Panc1 (cell line): ENCODE results near the gene CXCR6. TPM values are rescaled to one million over a fixed set of nuclear protein-coding genes. Genes with fewer than 3 reads are reported as not detected.

Experiments
- ATAC-seq: fragments of 200-7000 bp; cut with Tn5 transposase; 2 replicates; pipeline ENCODE4 v1.9.1; 2020; ENCODE audit warnings: mild to moderate bottlenecking, moderate library complexity
- BruUV-seq: library from RNA; stranded (reverse); fragments of 400-500 nt; replicated peaks from 2 replicates; lab custom pipeline; 2021; lab: Mats Ljungman, UMichigan
- CTCF ChIA-PET: fragments of 300-600 bp; sonication (Branson Sonifier 250); formaldehyde crosslinking; loops from one replicate; lab custom pipeline; 2022; ENCODE audit warnings: antibody characterized with exemption; lab: Charles Lee
- POLR2A ChIA-PET: fragments of 300-600 bp; sonication (Branson Sonifier 250); formaldehyde crosslinking; loops from one replicate; lab custom pipeline; 2022; ENCODE audit warnings: antibody characterized with exemption; lab: Charles Lee
- DNase-seq: peaks from one replicate; pipeline ENCODE4 v3.0.0-alpha.2; 2010; ENCODE audit warnings: low read depth, low spot score
- H3K27ac ChIP-seq: 2 replicates; pipeline ENCODE4 v1.5.1; 2011; ENCODE audit warnings: mild to moderate bottlenecking, low read length, inconsistent platforms
- H3K27me3 ChIP-seq: fragments of 200-500 bp; sonication (Bioruptor generic); 2 replicates; pipeline ENCODE4 v1.6.0; 2014; ENCODE audit warnings: low read length, inconsistent platforms; ENCODE audit not compliant: control insufficient read depth, insufficient read depth
- H3K36me3 ChIP-seq: fragments of 200-500 bp; sonication (Bioruptor generic); 2 replicates; pipeline ENCODE4 v1.5.1; 2014; ENCODE audit warnings: inconsistent platforms, mild to moderate bottlenecking, low read length, moderate library complexity; ENCODE audit not compliant: control insufficient read depth, insufficient read depth
- H3K4me1 ChIP-seq: 2 replicates; pipeline ENCODE4 v1.5.1; 2011; ENCODE audit warnings: inconsistent platforms, mild to moderate bottlenecking, low read length, moderate library complexity; ENCODE audit not compliant: control insufficient read depth, insufficient read depth
- H3K4me3 ChIP-seq, 2 experiments: 2 replicates each; pipeline ENCODE4 v1.5.1; 2011 to 2012; ENCODE audit warnings: low read depth in 2 of 2, low read length in 2 of 2, mild to moderate bottlenecking in 2 of 2, inconsistent platforms in 1 of 2, moderate library complexity in 1 of 2
- H3K9me3 ChIP-seq: fragments of 200-500 bp; sonication (Bioruptor generic); 2 replicates; pipeline ENCODE4 v1.5.1; 2014; ENCODE audit warnings: low read depth, mild to moderate bottlenecking, inconsistent platforms, low read length, moderate library complexity; ENCODE audit not compliant: control insufficient read depth, insufficient read depth
- POLR2AphosphoS5 ChIP-seq: IDR thresholded peaks from 2 replicates; pipeline ENCODE4 v1.6.1; 2012; ENCODE audit warnings: mild to moderate bottlenecking, low read depth, low read length, moderate library complexity
- REST ChIP-seq, 2 experiments: IDR thresholded peaks; 2 replicates each; pipeline ENCODE4 v1.6.1; 2011 to 2012; ENCODE audit warnings: low read depth in 2 of 2, control low read depth in 1 of 2, low read length in 1 of 2, mild to moderate bottlenecking in 1 of 2, moderate library complexity in 1 of 2; ENCODE audit not compliant: insufficient read depth in 1 of 2
- SIN3A ChIP-seq: IDR thresholded peaks from 2 replicates; pipeline ENCODE4 v1.6.1; 2012; ENCODE audit warnings: low read depth, mild to moderate bottlenecking, low read length, moderate library complexity, borderline replicate concordance; ENCODE audit not compliant: insufficient read depth
- TCF7L2 ChIP-seq: IDR thresholded peaks from 2 replicates; pipeline ENCODE4 v1.6.1; 2011; ENCODE audit warnings: mild to moderate bottlenecking, low read depth, low read length, inconsistent platforms
- in situ Hi-C: cut with HindIII; loops from 2 replicates; pipeline ENCODE4 v1.10.0; 2016; ENCODE audit warnings: low sequenced_read_pairs, low pct_unique_long_range_greater_than_20kb
- intact Hi-C: fragments of 100-400 bp; cut with micrococcal nuclease; formaldehyde crosslinking; loops from one replicate; pipeline ENCODE4 v1.10.0; 2022; ENCODE audit not compliant: unreplicated experiment
- total RNA-seq: library from RNA; stranded (reverse); gene quantifications from one replicate; pipeline ENCODE4 v1.2.1, GENCODE V29; 2021; ENCODE audit not compliant: unreplicated experiment
- TF ChIP-seq, protein P1 (sequence below): fragments of 450-650 bp; IDR thresholded peaks from 2 replicates; pipeline ENCODE4 v1.5.1; 2017; ENCODE audit warnings: mild to moderate bottlenecking

CXCR6 gene
- total RNA-seq, 1 experiment from 2014 or later = not detected

DNA sequence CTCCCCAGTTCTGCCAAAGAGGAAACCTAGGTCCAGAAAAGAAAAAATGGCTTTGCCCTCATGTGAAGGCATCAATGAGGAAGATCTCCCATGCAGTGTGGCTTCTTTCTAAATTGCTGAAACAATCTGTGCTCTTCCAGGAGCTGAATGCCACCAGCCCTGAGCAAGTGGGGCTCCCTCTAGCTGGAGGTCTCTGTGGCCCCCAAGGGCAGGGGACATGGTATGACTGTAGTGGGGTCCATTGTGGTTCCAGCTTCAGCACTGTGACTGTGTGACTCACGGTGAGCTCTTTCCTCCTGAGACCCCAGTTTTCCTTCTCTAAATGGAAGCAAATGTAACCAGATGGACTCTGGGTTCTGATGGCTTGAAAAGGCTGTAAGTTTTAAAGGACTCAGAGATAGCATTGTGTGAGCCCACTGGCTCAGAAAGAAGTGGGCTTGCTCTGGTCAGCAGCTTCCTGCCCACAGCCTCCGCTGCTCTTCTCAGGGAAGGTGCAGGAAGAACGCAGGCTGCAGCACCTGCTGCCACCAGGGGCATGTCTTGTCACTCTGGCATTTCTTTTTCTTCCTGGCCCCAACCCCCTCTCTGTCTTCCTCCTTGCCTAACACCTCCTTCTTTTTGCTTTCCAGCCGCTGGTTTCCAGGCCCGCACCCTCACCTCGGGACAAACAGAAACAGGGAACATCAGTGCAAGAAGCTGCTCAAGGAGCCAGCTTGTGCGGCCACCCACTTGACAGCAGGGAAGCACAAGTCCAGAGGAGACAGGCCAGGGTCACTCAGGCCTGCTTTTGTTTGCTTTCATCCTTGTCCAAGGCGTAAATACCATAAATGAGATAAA is 5.8 kb upstream of the CXCR6 start:
- ATAC-seq (no peak), DNase-seq (no peak)
- no peaks in the 10 kb centered on the region for H3K9me3 ChIP-seq
- TF ChIP-seq POLR2AphosphoS5 (no peak), SIN3A (no peak), TCF7L2 (no peak), REST (IDR thresholded peaks at IDR 0.05; ENCODE audit: insufficient read depth in 1 of 2, low read depth in 2 of 2, low read length in 1 of 2) (no peak)
- TF ChIP-seq, protein P1, sequence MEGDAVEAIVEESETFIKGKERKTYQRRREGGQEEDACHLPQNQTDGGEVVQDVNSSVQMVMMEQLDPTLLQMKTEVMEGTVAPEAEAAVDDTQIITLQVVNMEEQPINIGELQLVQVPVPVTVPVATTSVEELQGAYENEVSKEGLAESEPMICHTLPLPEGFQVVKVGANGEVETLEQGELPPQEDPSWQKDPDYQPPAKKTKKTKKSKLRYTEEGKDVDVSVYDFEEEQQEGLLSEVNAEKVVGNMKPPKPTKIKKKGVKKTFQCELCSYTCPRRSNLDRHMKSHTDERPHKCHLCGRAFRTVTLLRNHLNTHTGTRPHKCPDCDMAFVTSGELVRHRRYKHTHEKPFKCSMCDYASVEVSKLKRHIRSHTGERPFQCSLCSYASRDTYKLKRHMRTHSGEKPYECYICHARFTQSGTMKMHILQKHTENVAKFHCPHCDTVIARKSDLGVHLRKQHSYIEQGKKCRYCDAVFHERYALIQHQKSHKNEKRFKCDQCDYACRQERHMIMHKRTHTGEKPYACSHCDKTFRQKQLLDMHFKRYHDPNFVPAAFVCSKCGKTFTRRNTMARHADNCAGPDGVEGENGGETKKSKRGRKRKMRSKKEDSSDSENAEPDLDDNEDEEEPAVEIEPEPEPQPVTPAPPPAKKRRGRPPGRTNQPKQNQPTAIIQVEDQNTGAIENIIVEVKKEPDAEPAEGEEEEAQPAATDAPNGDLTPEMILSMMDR = no peak
- no peak overlapping the region for H3K4me3 ChIP-seq
- intact Hi-C loops (loop anchor here (1.0 to 10.0 kb wide), 2 partner anchors 141 to 437 kb away; partner anchors contain the start of gene CCR5), in situ Hi-C loops (no loop called here)
- no peaks in the 10 kb centered on the region for H3K4me1 ChIP-seq
- POLR2A ChIA-PET = no interaction called here
- no peaks in the 10 kb centered on the region for H3K36me3 ChIP-seq
- no peaks in the 10 kb centered on the region for H3K27me3 ChIP-seq
- H3K27ac ChIP-seq = no peak overlapping the region
- CTCF ChIA-PET = no interaction called here
- BruUV-seq = no TSS peak

- DNase-seq (no peak), ATAC-seq (no peak)
- H3K4me3 ChIP-seq = no peak overlapping the region
- in situ Hi-C loops (no loop called here), intact Hi-C loops (loop anchor here (1.0 to 10.0 kb wide), 2 partner anchors 140 to 437 kb away; partner anchors contain the start of gene CCR5)
- no peaks in the 10 kb centered on the region for H3K4me1 ChIP-seq
- no peaks in the 10 kb centered on the region for H3K36me3 ChIP-seq
- BruUV-seq = no TSS peak
- no peaks in the 10 kb centered on the region for H3K9me3 ChIP-seq
- no peak overlapping the region for H3K27ac ChIP-seq
- TF ChIP-seq REST (IDR thresholded peaks at IDR 0.05; ENCODE audit: insufficient read depth in 1 of 2, low read depth in 2 of 2, low read length in 1 of 2) (no peak), TCF7L2 (no peak), POLR2AphosphoS5 (no peak), SIN3A (no peak)
- TF ChIP-seq, protein P1 = no peak
- ChIA-PET POLR2A (no interaction called here), CTCF (interaction anchor here (1.1 to 3.0 kb wide), 2 partner anchors 141 to 439 kb away, joined by 4 to 19 read pairs; no protein-coding TSS in a partner anchor)
- H3K27me3 ChIP-seq = no peaks in the 10 kb centered on the region
Measured at GRCh38 chr3:45938043-45938435, 5.2 kb upstream of the CXCR6 start.
